Nephron progenitor cell (in vitro differentiated cells): ENCODE data around the gene PPP4R4.

Source experiments
- DNase-seq: peaks from one replicate; pipeline ENCODE4 v3.0.0; 2021
- H3K27ac Mint-ChIP-seq: 2 replicates; pipeline ENCODE4 v1.8.0; 2021; ENCODE audit warnings: mild to moderate bottlenecking, moderate library complexity, mixed read lengths
- H3K27me3 Mint-ChIP-seq: 2 replicates; pipeline ENCODE4 v1.8.0; 2021; ENCODE audit warnings: mild to moderate bottlenecking, low read depth, mixed read lengths; ENCODE audit not compliant: poor library complexity
- H3K36me3 Mint-ChIP-seq: 2 replicates; pipeline ENCODE4 v1.8.0; 2021; ENCODE audit warnings: low read depth, mixed read lengths
- H3K4me1 Mint-ChIP-seq: 2 replicates; pipeline ENCODE4 v1.8.0; 2021; ENCODE audit warnings: mixed read lengths
- H3K4me3 Mint-ChIP-seq: 2 replicates; pipeline ENCODE4 v1.8.0; 2021; ENCODE audit warnings: mild to moderate bottlenecking, moderate library complexity, mixed read lengths
- H3K9me3 Mint-ChIP-seq: 2 replicates; pipeline ENCODE4 v1.8.0; 2021; ENCODE audit warnings: mild to moderate bottlenecking, moderate library complexity, mixed read lengths
- CTCF ChIP-seq: fragments of 200-600 bp; sonication (generic); IDR thresholded peaks from 2 replicates; pipeline ENCODE4 v1.5.0; 2021; ENCODE audit warnings: antibody characterized with exemption

Gene PPP4R4

GRCh38 chr14:94291159-94291905 is 117.2 kb downstream of the PPP4R4 start:
- peaks cover 3% of the 10 kb centered on the region for H3K27me3 Mint-ChIP-seq
- H3K27ac Mint-ChIP-seq: no peak overlapping the region
- no peaks in the 10 kb centered on the region for H3K36me3 Mint-ChIP-seq
- H3K4me3 Mint-ChIP-seq: no peak overlapping the region
- no peak for TF ChIP-seq CTCF
- no peaks in the 10 kb centered on the region for H3K9me3 Mint-ChIP-seq
- DNase-seq: no peak
- H3K4me1 Mint-ChIP-seq: no peaks in the 10 kb centered on the region

- Mint-ChIP-seq H3K9me3 (no peaks in the 10 kb centered on the region), H3K4me1 (no peaks in the 10 kb centered on the region), H3K27me3 (peaks cover 3% of the 10 kb centered on the region), H3K27ac (no peak overlapping the region), H3K4me3 (no peak overlapping the region), H3K36me3 (no peaks in the 10 kb centered on the region)
- TF ChIP-seq CTCF: no peak
- DNase-seq: no peak
These were observed 117.9 kb downstream of the PPP4R4 start for GRCh38 chr14:94291906-94292525.

DNA sequence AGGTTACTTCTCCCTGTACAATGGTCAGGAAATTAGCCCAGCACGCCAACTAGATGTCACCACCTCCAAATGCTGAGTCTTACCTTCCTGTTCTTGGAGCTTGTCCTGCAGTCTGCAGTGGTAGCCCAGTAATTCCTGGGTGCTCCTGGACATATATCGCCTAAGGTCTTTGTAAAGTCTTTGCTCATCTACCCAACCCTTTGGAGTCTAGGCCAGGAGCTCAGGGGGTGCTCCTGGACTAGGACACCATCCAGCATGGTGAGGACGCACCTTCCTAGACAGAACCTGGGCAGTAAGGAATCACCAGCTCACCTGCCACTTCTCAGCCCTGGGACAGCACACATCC is 118.4 kb downstream of the PPP4R4 start:
- no peak for DNase-seq
- no peak for TF ChIP-seq CTCF
- H3K9me3 Mint-ChIP-seq: no peaks in the 10 kb centered on the region
- H3K4me1 Mint-ChIP-seq: no peaks in the 10 kb centered on the region
- H3K27me3 Mint-ChIP-seq: peaks cover 3% of the 10 kb centered on the region
- no peak overlapping the region for H3K27ac Mint-ChIP-seq
- H3K36me3 Mint-ChIP-seq: no peaks in the 10 kb centered on the region
- no peak overlapping the region for H3K4me3 Mint-ChIP-seq

DNA sequence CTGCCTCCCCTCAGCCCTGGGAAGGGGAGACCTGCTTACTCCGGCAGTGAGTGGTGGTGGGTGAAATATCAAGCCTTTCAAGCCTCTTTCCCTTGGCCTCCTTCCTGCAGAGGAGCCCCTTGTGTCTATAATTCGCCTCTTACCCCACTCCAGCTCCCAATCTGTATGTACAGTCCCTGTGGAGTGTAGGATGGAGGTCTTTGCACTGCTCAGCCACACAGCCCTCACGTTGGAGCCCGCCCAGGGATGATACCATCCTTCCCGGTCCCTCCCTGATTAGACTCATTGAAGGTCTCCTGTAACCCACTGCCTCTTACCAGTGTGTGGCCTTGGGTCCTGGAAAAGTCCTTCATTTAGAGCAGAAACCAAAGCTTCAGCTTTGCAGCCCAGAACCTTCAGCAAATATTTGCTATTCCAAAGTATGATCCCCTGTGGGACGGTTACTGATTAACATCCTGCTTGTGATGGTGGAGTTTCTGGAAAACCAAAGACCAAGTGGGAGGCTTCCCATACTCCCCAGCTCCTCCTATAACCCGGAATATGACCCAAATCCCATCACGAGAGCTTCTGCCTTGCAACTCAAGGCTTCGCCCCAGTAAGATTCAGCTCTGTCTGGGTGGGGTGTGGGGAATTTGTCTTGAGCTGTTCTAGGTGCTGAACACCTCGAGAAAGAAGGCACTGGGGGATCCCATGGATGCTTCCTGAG is 118.9 kb downstream of the PPP4R4 start, which contains the start of gene SERPINA10:
Gene SERPINA10, minus strand, starts transcription at position 397 of the 706 bp plus-strand sequence. CDS start 2,675 bp downstream, outside the sequence.
- Mint-ChIP-seq H3K4me1 (no peaks in the 10 kb centered on the region), H3K27ac (no peak within 1 kb of the TSS), H3K27me3 (peaks cover 3% of the 10 kb centered on the region), H3K4me3 (no peak within 1 kb of the TSS), H3K9me3 (no peaks in the 10 kb centered on the region), H3K36me3 (no peaks in the 10 kb centered on the region)
- DNase-seq: no peak
- TF ChIP-seq CTCF: no peak

DNA sequence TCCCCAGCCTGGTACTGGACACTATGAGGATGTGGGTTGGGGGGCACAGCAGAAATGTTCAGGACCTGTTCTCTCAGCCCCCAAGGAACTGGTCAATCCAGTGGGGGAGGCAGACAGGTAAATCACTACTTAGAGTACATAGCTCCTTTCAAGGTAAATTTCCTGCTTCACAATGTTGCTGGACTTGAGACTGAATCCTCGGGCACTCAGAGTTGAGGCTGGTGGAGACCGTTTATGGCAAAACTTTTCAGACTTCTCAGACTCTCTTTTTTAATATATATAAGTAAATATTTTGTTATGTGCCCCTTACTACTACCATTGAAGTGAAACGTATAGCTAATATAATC is 119.4 kb downstream of the PPP4R4 start:
- Mint-ChIP-seq H3K9me3 (no peaks in the 10 kb centered on the region), H3K4me1 (no peaks in the 10 kb centered on the region), H3K27me3 (peaks cover 3% of the 10 kb centered on the region), H3K36me3 (no peaks in the 10 kb centered on the region), H3K4me3 (no peak overlapping the region), H3K27ac (no peak overlapping the region)
- DNase-seq: no peak
- TF ChIP-seq CTCF: no peak
